Stimulated activated CD4-positive, alpha-beta T cell treated with anti-CD3 and anti-CD28 coated beads, Interleukin-4, amount 100 ng/mL, for 48 hours (primary cell): ENCODE data around the gene CDH16.
"Not testable (repeated sequence)": the region's sequence is repeated elsewhere in the genome, so short reads cannot be mapped to it uniquely, and the experiment has no call there.

Experiments used
- DNase-seq, 2 donors: peaks; one replicate each; pipeline ENCODE4 v3.0.0-alpha.2; 2020; ENCODE audit warnings: low read depth in 2 of 2

The CDH16 gene

GRCh38 chr16:66910175-66910940 lies 8.3 kb downstream of the CDH16 start:
- no peak for DNase-seq

DNA sequence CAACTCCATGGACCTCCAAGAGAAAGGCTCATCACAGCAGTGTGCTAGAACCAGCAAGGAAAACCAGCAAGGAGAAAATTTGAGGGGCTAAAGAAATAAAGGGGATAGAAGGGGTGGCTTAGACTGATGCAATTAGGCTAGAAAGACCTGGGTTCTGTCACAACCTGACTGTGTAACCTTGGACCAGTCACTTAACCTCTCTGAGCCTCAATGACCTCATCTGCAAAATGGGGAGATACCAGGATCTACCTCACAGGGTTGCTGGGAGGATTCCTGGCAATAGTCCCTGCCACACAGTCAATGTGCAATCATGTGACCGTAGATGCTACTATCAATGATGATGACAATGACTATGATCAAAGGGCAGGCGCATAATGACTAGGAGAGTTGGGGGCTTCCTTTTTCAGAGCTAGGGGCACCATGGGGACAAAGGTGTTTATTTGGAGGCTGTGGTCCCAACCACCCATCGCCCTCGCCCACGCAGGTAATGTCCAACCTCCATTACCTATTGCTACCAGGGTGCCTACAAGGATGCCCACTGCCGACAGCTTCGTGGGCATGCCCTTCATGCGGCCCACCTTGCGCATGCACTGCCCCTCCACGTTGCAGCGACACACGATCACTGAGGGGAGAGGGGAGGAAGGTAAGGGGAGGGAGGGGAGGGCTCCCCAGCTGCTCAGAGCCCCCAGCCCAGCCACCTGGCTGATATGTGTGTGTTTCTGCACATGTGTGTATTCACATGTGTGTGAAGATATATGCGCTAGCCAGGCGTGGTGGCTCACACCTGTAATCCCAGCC lies 9.7 kb downstream of the CDH16 start:
- DNase-seq = no peak

DNA sequence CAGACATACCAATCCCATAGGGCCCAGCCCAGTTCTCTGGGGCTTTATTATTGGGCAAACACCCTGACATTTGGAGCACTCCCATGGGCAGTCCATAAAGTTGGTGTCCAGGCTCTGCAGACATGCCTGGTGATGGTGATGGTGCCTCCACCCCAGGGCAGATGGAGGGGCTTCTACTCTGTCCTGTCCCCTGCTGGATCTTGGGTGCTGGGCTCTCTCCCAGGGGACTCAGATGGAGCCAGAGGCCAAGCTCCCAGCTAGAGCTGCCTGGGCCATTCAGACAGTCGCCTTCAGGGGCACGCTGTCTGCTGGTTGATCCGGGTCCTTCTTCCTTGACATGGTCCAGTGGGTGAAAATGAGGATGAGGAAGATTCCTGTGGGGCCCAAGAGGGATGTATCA lies 10.6 kb downstream of the CDH16 start:
- no peak for DNase-seq

DNA sequence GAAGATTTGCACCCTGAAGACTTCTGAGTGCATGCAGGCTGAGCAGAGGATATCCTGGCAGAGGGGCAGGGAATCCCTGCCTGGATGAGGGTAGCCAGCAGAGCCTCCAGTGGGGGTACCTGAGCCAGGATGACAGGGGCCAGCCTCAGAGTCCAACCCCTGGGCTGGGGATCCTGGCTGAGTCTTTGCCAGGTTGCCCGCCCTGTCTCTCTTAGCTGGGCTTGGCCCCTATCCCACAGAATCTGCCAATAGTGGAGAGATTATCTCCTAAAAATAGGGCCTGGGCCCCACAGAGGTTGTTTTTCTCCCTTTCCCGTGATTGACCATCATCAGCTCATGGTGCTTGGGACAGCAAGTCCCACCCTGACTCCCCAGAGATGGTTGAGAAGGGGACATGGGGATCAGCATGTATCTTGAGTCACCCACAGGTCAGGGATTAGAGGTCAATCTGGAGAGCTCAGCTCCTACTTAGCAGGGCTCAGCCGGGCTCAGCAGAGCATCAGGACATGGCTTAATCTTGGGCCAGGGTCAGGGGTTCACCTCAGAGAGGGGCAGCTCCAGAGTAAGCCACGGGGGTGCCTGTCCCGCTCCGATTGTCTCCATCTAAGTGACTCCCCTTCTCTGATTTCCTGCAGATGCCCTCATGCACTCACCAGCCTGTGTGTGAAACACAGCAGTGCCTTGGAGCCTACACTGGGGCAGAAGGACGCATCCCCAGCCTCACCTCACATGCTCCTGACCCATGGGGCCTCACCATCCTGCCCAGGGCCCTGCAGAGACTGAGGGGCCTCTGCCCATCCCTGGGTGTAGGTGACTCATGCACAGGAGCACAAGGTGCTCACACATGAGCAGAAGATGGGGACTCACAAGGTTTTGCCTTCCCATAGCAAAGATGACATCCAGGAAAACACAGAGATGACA lies 11.5 kb downstream of the CDH16 start:
- no peak for DNase-seq

- DNase-seq = peak in 1 of 2 donors; percentile 30
Observed at GRCh38 chr16:66905633-66906539, 12.8 kb downstream of the CDH16 start.

DNA sequence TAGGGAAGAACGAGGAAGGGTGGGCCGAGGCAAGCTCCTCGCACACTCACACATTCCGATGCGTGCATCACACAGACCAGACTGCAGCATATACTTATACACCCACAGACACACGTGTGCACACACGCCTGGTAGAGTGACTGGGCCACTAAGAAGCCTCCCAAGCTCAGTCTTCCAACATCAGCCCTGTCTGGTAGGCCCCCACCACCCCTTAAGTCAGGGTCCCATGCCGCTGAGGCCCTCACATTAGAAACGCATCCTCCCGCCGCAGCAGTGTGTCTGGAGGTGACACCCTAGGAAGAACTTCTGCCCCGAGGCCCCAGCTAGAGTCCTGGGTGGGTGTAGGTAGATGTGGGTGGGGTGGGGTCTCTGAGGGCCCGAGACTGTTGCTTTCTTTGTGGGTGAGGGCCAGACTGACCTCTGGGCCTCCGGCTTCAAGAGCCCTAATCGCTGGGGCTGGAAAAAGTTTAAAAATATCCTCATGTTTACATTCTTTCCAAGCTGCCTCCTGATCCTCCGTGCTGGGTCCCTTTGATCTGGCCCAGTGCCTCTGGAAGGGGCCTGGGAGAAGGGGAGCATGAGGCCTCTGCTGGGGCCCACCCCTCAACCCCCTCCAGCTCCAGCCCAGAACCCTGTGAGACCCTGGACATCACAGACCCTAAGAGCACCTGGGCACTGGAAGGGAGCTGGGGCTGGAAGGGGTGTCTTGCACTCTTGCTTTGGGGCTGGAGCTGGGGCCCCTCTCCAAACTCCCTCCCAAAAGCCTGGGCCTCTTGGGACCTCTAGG lies 13.6 kb downstream of the CDH16 start:
- DNase-seq = no peak

- DNase-seq = no peak
Observed at GRCh38 chr16:66904428-66904845, 14.2 kb downstream of the CDH16 start.

DNA sequence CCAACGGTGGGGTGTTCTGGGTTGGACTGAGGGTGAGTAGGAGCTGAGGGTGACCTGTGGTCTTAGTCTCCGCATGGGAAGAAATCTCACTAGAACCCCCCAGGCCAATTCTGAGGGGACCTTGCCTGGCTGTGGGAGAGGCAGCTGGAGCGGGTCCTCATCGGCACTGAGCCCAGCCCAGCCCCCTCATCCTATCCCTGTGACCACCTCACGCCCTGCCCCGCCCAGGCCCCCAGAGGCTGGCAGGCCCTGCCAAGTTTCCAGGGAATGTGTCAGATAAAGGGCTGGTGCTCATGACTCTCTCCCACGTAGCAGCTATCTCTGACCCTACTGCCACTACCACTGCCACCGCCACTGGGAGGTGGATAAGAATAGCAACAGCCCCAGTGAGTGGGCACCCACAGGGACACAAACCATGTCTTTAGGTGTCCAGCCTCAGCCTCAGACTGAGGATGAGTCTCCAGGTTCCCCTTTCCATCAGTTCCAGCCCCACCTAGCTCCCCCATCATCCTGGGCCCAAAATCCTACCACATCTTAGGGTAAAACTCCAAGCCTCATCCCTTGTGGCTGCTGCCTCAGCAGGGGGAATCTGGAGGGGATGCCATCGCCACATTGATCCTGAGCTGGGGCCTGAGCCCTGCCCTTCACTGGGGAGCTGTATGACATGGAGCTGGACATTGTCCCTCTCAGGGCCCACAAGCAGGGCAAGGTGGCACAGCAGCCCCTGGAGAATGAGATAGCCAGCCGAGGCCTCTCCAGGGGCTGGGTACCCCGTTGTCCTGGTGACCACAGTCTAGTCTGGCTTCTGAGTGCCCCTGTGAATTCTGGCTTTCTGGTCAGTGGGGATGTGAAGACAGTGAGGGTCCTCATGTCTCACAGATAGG lies 14.9 kb downstream of the CDH16 start:
- DNase-seq = no peak

- no peak for DNase-seq
Observed at GRCh38 chr16:66902648-66903543, 15.8 kb downstream of the CDH16 start.

GRCh38 chr16:66901626-66902025 lies 17.1 kb downstream of the CDH16 start:
- no peak for DNase-seq

- no peak for DNase-seq
Observed at GRCh38 chr16:66900721-66901441, 17.8 kb downstream of the CDH16 start.

- no peak for DNase-seq
Observed at GRCh38 chr16:66899945-66900710, 18.6 kb downstream of the CDH16 start.

DNA sequence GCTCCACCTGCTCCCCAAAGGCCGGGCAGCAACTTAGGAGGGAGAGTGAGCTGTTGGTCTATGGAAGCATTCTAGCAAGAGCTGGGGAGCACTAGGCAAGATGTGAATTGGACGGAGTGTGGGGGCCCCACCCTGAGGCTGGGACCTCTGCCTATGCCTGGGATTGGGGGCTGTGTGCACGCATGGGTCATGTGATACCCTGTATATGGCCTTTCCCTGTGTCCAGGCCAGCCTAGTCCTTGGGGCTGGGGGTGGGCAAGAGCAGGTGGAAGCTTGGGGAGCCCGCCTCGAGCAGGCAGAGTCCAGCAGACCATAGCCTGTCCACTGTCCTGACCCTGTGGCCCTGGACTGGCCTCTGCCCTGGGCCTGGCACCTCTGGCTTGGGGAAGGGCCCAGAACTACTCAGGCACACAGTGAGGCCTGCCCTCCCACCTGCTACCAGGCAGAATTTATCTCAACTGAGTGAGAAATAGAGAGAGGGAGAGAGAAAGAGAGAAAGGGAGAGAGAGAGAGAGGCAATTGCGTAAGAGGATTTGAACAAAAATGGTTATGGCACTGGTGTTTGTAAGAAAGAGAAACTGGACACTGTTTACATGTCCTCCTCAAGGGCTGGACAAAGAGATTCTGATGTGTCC lies 19.3 kb downstream of the CDH16 start:
- DNase-seq = no peak

GRCh38 chr16:66898933-66899309 lies 19.8 kb downstream of the CDH16 start:
- no peak for DNase-seq

DNA sequence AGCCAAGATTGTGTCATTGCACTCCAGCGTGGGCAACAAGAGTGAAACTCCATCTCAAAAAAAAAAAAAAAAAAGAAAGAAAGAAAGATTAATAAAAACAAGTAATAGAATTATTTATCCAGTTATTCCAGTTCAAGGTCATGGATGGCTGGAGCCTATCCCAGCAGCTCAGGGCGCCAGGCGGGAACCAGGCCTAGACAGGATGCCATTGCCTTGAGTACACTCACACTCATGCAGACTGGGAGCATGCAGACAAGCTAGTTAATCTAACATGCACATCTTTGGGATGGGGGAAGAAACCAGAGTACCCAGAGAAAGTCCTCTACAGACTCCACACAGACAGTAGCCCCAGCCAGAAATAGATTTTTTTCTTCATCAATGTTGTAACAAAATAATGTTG lies 20.5 kb downstream of the CDH16 start:
- no peak for DNase-seq

DNA sequence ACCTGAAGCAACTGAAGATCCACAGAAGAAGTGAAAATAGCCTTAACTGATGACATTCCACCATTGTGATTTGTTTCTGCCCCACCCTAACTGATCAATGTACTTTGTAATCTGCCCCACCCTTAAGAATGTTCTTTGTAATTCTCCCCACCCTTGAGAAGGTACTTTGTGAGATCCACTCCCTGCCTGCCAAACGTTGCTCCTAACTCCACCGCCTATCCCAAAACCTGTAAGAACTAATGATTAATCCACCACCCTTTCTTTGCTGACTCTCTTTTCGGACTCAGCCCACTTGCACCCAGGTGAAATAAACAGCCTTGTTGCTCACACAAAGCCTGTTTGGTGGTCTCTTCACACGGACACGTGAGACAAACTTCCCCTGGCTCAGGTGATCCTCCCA lies 22.0 kb downstream of the CDH16 start:
- DNase-seq = not testable (repeated sequence)
